DMS 273 (cell line): ENCODE data around the gene PEX1.
"Not testable (repeated sequence)": the region's sequence is repeated elsewhere in the genome, so short reads cannot be mapped to it uniquely, and the experiment has no call there.

ENCODE experiments used
- DNase-seq: peaks from one replicate; lab custom pipeline; 2025; ENCODE audit not compliant: unreplicated experiment; lab: John Stamatoyannopoulos, UW

The PEX1 gene

DNA sequence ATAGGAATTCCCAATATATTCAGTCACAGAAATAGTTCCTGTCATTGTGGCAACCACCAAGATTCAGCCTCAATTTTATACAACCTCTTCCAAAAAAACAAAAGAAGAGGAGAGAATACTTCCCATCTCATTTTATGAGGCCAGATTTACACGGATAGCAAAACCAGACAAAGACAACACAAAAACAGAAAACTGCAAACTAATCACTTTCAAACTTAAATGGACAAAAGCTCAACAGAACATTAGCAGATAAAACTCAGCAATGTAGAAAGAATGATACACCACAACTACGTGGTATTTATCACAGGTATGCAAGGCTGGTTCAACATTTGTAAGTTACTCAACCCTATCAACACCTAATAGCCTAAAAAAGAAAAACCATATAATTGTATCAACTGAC lies 22.0 kb downstream of the PEX1 start:
- no peak for DNase-seq

DNA sequence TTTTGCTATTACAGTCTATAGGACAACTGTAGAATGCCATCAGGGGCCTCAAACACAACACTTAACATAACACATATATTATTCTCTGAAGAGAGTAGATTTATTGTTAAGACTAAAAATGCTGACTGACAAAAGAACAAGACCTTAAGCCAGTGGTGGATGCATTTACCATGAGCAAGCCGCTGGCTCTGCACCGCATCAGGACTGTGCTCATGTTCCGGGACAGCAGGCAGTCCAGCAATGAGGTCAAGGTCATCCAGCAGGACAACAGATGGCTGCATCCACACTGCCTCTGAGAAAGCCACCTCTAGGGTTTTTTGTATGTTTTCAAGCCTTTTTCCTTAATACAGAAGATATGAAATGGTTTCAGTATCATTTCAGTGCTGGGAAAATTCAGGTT lies 23.8 kb downstream of the PEX1 start:
- DNase-seq = no peak

DNA sequence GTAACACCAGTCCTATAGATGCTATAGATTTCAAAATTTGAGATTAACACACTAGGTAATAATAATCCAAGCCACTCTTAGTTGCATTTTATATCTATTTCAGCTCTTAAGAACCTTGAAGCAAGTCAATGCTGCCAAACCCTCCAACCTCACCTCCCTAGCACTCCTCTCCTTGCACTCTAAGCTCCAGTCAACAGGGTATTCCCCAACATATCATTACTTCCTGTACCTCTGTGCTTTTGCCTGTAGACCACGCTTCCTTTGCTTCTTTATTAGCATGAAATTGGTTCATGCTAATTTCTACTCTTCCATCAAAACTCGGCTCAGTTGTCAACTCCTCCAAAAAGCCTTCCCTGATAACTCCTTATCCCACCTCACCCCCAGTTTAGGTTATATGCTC lies 24.6 kb downstream of the PEX1 start:
- DNase-seq = no peak

DNA sequence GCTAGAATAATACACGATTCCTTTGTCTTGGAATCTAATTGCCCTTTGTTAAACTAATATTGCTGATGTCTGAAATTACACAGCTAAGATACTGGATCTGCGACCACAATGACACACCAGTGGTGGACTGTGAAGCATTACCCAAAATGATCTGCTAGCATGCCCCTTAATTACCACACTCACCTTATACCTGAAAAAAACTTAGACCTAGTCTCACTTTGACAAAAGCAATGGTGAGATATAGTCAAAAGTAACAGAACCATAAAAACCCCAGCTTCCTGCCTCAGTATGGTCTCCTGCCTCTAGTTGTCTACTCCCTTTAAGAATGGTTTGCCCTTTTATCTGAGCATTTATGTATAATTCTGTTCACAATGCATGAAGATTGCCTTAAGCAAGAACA lies 29.8 kb downstream of the PEX1 start:
- no peak for DNase-seq

DNA sequence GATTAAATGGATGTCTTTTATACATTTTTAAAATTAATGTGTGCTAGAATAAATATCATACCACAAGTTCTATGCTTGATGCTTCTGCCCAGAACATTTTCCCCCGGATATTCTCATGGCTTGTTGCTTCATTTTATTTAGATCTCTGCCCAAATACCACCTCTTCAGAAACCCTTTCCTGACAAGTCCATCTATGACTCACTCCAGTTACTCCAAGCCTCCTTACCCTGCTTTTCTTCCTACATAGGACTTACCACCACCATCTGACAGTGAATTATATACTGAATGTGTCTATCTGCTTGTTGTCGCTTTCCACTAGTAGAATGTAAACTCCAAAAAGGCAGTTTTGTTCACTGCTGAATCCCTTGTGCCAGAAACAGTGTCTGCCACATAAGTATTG lies 31.4 kb downstream of the PEX1 start:
- DNase-seq = no peak

DNA sequence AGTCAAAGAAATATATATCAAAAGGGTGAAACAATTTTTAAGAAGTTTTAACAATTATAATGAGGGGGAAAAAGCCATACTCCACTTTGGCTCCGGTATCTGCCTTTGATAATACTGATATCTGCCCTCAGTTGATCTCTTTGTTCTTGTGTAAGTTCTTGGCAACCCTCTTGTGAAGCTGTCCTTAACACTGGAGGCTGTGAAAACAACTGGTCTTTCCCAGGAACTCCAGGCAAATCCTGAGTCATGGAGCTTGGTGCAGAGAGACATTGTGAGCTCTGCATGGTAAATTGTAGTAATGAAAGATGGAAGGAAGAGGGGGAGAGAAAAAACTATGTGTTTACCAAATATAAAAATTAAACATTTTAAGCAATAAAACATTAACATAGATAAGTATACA lies 38.7 kb downstream of the PEX1 start:
- DNase-seq = no peak

DNA sequence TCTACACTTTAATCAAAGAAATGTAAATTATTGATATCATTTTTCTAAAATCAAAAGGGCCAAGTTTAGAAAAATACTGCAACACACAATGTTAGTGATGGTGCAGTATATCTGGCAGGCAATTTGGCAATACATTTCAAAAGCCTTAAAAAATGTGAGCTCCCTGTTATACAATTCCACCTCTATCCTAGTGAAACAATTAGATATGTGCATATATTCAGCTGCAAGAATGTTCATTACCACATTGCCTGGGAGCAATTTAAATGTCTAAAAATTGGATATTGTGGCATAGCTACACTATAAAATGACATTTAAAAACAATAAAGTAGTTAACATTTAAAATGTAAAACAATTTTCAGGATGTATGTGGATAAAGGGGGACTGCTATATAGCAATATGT lies 40.5 kb downstream of the PEX1 start:
- DNase-seq = no peak

DNA sequence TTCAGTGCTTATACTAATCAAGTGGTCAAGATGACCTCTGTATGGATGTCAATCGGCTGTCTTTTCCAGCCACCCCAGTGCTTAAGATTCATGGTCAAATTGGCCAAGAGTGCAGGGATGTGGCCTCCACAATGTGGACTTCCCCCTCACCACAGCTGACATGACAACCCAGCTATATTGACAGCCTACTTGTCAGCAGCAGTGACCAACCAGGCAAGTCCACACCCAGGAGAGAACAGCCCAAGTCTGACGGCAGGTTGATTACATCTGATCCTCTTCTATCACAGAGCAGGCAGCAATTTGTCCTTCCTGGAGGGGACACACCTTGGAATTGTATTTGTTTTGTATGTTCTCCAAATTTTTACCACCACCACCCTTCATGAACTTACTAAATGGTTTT lies 42.3 kb downstream of the PEX1 start:
- no peak for DNase-seq

DNA sequence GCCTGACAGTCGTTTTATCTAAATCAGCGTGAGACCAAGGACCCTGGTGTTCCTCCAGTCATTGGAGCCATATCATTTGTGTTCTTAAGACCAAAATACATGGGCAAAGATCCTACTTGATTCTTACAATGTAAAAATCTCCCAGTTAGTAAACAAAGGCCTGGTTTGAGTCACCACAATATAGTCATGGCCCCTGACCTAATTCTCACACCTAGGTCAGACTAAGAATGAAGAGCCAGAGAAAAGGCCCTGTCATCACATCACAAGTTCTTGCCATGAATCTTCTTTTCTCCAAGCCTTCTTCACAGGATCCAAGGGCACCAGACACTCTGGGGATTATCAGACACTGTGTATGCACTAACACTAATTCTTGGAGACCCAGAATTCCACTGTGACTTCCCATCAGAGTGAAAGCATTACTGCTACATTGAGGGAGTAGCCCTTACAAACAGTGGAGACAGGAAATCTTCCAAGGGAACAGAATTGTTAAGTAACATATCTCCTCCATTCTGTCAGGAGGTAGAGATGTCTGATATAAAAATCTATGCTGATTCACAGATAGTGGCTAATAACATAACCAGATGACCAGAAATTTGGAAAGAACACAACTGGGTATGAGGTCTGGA lies 42.9 kb downstream of the PEX1 start:
- no peak for DNase-seq

DNA sequence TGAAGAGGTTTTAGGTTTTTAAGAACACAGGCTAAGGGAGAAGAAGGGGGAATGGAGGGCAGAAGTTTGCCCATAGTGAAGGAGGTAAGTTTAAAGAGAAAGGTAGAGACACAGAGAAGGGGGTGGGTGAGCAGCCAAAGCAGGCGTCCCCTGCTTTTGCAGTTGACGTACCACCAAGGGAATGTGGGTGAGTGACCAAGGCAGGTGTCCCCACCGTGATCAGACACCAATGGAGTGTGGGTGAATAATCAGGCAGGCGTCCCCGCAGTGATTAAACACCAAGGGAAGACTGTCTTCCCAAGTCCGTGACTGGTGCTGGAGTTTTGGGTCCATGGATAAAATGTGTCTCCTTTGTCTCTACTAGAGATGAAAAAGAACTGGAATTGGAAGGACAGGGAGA lies 44.1 kb downstream of the PEX1 start:
- DNase-seq = not testable (repeated sequence)

DNA sequence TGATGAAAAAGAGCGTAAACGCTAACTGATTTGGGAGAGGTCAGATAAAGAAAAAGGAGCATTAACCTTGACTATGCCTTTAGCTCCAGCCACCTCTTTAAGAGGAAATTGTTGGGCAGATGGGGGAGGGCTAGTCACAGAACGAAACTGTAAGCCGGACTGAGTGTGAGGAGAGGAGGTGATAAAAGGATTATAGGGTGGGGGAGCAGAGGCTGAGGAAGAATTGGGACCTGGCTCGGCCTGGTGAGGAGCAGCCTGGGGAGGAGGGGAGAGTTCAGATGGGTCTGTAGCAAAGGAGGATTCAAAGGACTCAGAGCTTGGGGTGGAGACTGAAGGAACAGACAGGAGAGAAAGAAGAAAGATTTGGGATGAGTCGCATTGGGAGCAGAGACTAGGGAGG lies 44.7 kb downstream of the PEX1 start:
- DNase-seq = not testable (repeated sequence)

DNA sequence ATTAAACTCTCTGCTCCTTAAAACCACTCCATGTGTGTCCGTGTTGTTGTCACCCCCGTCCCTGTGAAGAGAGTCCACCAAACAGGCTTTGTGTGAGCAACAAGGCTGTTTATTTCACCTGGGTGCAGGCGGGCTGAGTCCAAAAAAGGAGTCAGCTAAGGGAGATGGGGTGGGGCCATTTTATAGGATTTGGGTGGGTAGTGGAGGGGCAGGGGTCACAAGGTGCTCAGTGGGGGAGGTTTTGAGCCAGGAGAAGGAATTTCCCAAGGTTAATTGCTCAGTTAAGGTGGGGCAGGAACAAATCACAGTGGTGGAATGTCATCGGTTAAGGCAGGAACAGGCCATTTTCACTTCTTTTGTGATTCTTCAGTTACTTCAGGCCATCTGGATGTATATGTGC lies 49.2 kb downstream of the PEX1 start:
- DNase-seq = not testable (repeated sequence)

DNA sequence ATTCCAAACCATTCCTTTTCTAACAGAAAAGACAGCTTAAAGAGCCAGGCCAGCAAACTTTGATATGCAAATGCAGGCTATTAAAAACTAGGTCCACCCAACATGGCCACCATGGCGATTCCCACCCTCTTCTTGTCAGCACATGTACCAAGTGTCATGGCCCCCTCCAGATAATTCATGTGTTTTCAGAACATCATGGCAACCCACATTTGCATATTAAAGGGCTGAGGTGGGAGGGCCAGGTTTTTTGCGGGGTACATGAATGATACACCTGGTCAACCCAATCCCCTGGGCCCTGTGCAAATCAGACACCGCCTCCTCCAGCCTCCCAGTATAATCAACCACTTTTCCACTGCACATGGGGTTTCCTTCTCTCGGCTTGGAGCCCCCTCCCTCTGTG lies 49.6 kb downstream of the PEX1 start:
- no peak for DNase-seq

DNA sequence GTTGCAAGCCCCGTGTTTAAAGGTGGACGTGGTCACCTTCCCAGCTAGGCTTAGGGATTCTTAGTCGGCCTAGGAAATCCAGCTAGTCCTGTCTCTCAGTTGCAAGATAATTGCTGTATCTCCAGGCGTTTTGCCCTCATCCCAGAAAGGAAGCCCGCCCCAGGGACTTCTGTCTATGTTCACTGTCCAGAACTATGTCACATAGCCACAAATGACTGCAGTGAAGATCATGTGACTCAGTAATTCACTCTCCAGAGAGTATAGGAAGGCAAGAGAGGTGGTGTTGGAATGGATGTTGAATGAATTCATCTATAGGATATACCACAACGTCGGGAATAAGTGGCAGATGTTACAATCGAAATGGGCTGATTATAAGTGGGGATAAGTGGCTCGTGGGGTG lies 50.2 kb downstream of the PEX1 start:
- DNase-seq = no peak

DNA sequence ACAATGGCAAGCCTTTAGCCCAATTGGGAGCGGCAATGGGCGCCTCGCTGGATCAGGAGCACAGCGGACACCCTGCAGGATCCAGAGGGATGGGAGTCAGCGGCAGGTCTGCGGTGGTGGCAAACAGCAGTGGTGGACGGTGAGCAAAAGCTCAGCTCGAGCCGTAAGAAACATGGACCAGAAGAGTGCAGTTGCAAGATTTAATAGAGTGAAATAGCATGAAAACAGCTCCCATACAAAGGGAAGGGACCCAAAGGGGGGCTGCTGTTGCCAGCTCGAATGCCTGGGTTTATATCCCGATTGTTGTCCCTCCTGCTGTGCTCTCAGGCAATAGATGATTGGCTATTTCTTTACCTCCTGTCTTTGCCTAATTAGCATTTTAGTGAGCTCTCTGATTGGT lies 50.6 kb downstream of the PEX1 start, which contains the start of gene ERVW-1:
Gene ERVW-1, minus strand, starts transcription at position 266 of the 400 bp plus-strand sequence. CDS start 7,565 bp downstream, outside the sequence.
- not testable (repeated sequence) for DNase-seq

DNA sequence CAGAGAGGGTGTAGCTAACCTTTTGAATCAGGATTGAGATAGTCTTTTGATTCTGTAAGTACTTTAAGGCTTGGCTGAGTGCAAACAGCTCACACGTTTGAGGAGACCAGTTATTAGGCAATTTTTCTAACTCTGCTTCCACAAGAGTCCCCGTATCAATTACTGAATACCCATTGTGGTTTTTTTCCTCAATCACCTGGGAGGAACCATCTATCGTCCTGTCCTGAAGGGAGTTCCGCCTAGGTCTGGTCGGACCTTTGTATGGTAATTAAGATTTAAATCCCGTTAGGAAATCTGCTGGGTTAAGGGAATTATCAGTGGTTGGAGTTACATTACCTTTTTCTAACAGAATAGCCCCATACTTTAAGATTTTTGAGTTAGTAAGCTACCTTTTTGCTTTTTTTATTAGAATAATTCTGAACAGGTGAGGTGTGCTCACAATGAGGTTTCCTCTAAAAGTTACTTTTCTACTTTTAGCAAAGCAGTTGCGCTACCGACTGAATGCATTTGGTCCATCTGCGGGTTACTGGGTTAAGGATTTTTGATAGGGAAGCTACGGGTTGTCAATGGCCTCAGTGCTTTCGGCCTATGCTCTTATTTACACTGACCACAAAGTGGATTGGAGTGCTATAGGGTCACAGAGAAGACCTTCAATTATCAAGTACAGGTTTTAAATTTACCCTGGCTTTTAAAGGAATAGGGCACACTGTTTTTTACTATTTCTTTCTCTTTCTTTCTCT lies 52.3 kb downstream of the PEX1 start:
- not testable (repeated sequence) for DNase-seq

DNA sequence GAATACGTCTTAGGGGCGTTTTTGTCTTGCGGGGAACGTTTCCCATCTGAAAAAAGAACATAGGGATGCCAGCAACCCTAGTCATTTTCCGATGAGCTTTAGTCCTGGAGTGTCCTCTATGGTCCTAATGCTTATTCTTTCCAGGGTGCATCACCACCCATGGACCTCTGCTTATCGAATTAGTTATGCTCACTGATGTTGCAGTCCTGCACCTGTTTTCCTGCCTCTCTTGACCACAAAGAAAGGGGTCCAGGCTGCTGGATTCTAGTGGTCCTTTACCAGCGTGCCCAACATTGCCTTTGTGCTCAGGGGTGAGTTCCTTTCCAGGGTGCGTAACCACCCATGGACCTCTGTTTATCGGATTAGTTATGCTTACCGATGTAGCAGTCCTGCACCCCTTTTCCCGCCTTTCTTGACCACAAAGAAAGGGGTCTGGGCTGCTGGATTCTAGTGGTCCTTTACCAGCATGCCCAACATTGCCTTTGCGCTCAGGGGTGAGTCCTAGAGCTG lies 53.0 kb downstream of the PEX1 start:
- not testable (repeated sequence) for DNase-seq

DNA sequence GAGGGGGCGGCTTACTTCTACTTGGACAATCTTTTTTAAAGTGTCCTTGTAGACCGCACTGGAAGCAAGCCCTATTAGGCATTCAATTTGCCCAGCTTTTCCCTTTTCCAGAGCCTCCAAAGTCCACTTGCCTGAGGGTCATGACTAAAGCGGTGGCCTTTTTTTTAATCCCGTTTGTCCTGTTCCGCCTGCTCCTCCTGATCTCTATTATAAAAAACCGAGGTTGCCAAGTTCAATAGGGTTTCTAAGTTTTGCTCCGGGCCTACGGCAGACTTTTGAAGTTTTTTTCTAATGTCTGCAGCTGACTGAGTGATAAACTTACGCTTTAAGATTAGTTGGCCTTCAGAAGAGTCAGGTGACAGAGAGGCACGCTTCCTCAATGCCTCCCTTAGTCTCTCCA lies 54.3 kb downstream of the PEX1 start:
- DNase-seq = not testable (repeated sequence)

DNA sequence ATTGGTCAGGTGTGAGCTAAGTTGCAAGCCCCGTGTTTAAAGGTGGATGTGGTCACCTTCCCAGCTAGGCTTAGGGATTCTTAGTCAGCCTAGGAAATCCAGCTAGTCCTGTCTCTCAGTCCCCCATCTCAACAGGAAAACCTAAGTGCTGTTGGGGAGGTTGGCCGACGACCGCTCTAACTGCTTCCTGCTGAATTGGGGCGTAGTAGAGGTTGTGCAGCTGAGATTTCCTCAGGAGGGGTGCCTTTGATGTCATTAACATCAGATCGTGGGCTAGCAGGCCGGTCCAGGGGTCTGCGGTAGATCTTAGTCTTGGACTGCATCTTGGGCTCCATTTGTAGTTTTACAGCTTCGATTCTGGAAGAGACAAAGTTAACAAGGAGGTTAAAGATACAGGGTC lies 59.7 kb downstream of the PEX1 start:
- not testable (repeated sequence) for DNase-seq

DNA sequence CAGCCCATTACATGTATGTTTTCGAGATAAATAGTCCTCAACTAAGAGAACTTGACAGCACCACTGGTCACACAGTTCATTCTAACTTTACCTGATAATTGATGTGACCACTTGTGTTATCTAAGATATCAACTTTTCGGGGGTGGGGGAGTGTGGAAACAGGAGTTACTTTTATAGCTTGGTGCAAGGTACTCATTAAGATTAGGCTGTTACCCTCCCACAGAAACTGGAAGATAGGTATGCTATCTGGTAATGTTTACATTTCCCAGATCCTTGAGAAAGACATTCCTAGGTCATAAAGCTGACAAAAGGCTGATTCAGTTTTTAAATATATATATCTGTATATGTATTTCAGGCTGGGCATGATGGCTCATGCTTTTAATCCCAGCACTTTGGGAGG lies 61.6 kb downstream of the PEX1 start:
- DNase-seq = no peak

DNA sequence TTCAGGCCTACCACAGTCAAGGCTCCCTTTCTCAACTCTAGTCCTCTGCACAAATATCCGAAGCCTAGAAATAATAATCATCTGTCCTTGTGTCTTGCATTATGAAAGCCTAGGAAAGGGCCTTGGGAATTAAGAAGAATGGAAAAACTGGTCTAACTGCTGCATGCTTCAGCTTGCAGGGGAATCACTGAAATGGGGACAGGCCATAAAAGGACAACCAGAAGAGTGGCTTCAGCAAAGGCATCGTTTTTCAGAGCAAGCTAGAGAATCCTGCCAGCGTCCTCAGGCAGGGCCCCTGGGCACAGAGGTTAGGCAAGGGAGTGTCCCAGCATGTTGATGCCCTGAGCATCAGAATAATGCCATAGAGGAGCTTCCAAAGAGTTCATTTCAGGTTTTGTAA lies 63.8 kb downstream of the PEX1 start:
- DNase-seq = no peak

DNA sequence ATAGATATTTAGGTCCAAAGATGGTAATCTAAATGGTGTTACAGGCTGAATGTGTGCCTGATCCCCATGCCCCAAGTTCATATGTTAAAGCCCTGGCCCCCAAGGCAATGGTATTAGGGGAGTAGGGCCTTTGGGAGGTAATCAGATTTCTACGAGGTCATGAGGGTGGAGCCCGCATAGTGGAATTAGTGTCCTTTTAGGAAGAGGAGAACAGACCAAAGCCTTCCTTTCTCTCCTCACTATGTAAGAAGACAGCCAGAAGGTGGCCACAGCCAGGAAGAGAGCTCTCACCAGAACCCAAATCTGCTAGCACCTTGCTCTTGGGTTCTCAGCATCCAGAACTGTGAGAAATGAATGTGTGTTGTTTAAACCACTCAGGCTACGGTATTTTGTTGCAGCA lies 65.8 kb downstream of the PEX1 start:
- no peak for DNase-seq
